OCI-LY3 (cell line): ENCODE results near the gene KCNK5.

Source experiments
- H2AFZ ChIP-seq: fragments of 200-600, 300-600 bp; shearing (Covaris generic); 2 replicates; pipeline ENCODE4 v1.6.0; 2014; ENCODE audit warnings: antibody characterized with exemption, low read depth, low read length
- H3K27ac ChIP-seq: fragments of 200-600, 300-600 bp; sonication (generic); 2 replicates; pipeline ENCODE4 v1.5.1; 2014; ENCODE audit warnings: mild to moderate bottlenecking, low read length, moderate library complexity, mixed read lengths
- H3K27me3 ChIP-seq: fragments of 200-600, 300-600 bp; sonication (generic); 2 replicates; pipeline ENCODE4 v1.6.1; 2014; ENCODE audit warnings: low read depth, low read length, mixed read lengths
- H3K36me3 ChIP-seq: fragments of 200-600, 300-600 bp; sonication (generic); replicated peaks from 2 replicates; pipeline ENCODE3; 2014; ENCODE audit warnings: low read depth, low read length, mixed read lengths
- H3K4me1 ChIP-seq: fragments of 300-600, 200-600 bp; sonication (generic); 2 replicates; pipeline ENCODE4 v1.6.1; 2014; ENCODE audit warnings: low read length, mixed read lengths
- H3K4me2 ChIP-seq: fragments of 200-600, 300-600 bp; sonication (generic); 2 replicates; pipeline ENCODE4 v1.6.1; 2014; ENCODE audit warnings: low read length, mixed read lengths
- H3K4me3 ChIP-seq: fragments of 300-600, 200-600 bp; sonication (generic); 2 replicates; pipeline ENCODE4 v1.5.1; 2014; ENCODE audit warnings: antibody characterized with exemption, mild to moderate bottlenecking, low read length, moderate library complexity
- H3K79me2 ChIP-seq: fragments of 300-600, 200-600 bp; shearing (Covaris generic); 2 replicates; pipeline ENCODE4 v1.6.1; 2014; ENCODE audit warnings: mild to moderate bottlenecking, low read length, mixed read lengths
- H3K9ac ChIP-seq: fragments of 300-600, 200-600 bp; shearing (Covaris generic); 2 replicates; pipeline ENCODE4 v1.6.0; 2014; ENCODE audit warnings: mild to moderate bottlenecking, low read length, moderate library complexity
- H3K9me3 ChIP-seq: fragments of 200-600, 300-600 bp; shearing (Covaris generic); 2 replicates; pipeline ENCODE4 v1.6.1; 2014; ENCODE audit warnings: low read length, mixed read lengths; ENCODE audit not compliant: insufficient read depth
- H4K20me1 ChIP-seq: fragments of 200-600, 300-600 bp; sonication (generic); 2 replicates; pipeline ENCODE4 v1.6.1; 2016; ENCODE audit warnings: low read length, mixed read lengths; ENCODE audit not compliant: insufficient read depth
- EZH2phosphoT487 ChIP-seq: fragments of 200-600 bp; shearing (Covaris generic); IDR thresholded peaks from 2 replicates; pipeline ENCODE4 v1.6.1; 2018; ENCODE audit warnings: antibody characterized with exemption, mixed run types, low read depth
- TF ChIP-seq, protein P1 (sequence below): fragments of 200-600, 300-600 bp; sonication (generic); IDR thresholded peaks from 2 replicates; pipeline ENCODE4 v1.5.1; 2014; ENCODE audit warnings: antibody characterized with exemption, low read length, low read depth

Gene KCNK5

DNA sequence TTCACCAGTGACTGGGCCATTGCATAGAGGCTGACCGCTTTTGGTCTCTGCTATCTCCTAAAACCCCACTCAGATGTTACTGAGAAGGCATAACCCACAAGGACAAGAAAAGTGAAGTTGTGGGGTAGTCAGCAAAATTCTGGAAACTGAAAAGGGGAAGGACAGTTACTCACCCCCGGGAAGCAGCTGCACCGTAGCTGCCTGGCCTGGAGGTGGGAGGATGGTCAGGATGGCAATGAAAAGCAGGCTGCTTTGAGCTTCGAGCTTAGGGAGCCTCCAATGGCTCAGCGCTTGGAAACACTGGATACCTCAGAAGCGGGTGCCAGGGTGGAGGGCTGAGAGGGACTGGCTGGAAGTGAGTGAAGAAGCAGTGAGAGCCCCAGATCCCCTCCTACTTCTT is 56.0 kb downstream of the KCNK5 start:
- no peaks in the 10 kb centered on the region for H3K79me2 ChIP-seq
- peaks cover 12% of the 10 kb centered on the region for H3K27me3 ChIP-seq
- no peak overlapping the region for H3K9ac ChIP-seq
- H3K4me1 ChIP-seq: peaks cover 15% of the 10 kb centered on the region
- H3K4me2 ChIP-seq: peak overlapping the region; percentile 29
- H3K36me3 ChIP-seq: no peaks in the 10 kb centered on the region
- no peak overlapping the region for H3K27ac ChIP-seq
- TF ChIP-seq, protein P1, sequence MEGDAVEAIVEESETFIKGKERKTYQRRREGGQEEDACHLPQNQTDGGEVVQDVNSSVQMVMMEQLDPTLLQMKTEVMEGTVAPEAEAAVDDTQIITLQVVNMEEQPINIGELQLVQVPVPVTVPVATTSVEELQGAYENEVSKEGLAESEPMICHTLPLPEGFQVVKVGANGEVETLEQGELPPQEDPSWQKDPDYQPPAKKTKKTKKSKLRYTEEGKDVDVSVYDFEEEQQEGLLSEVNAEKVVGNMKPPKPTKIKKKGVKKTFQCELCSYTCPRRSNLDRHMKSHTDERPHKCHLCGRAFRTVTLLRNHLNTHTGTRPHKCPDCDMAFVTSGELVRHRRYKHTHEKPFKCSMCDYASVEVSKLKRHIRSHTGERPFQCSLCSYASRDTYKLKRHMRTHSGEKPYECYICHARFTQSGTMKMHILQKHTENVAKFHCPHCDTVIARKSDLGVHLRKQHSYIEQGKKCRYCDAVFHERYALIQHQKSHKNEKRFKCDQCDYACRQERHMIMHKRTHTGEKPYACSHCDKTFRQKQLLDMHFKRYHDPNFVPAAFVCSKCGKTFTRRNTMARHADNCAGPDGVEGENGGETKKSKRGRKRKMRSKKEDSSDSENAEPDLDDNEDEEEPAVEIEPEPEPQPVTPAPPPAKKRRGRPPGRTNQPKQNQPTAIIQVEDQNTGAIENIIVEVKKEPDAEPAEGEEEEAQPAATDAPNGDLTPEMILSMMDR: no peak
- no peak for TF ChIP-seq EZH2phosphoT487
- H2AFZ ChIP-seq: no peak overlapping the region
- H3K4me3 ChIP-seq: no peak overlapping the region
- H3K9me3 ChIP-seq: peaks cover 10% of the 10 kb centered on the region; the same call in 1 of the 2 replicates
- no peaks in the 10 kb centered on the region for H4K20me1 ChIP-seq

DNA sequence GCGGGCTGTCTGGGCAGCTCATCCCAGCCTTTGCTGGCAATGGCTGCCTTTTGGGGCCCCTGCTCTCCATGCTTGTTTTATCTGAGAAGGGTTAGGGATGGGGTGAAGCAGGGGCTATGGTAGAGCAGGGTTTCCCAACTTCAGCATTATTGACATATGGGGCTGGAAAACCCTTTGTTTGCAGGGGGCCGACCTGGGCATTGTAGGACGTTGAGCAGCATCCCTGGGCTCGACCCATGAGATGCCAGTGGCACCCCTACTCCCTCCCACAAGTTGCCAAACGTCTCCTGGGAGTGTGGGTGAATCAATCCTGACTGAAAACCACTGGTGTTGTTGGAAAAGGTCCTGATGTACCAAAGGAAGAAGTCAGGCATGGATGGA is 56.9 kb downstream of the KCNK5 start:
- peaks cover 15% of the 10 kb centered on the region for H3K4me1 ChIP-seq
- TF ChIP-seq, protein P1: no peak
- TF ChIP-seq EZH2phosphoT487: no peak
- peaks cover 7% of the 10 kb centered on the region; the same call in 1 of the 2 replicates for H3K9me3 ChIP-seq
- no peaks in the 10 kb centered on the region for H3K79me2 ChIP-seq
- H3K4me3 ChIP-seq: no peak overlapping the region
- no peak overlapping the region for H3K27ac ChIP-seq
- H2AFZ ChIP-seq: no peak overlapping the region
- no peaks in the 10 kb centered on the region for H3K36me3 ChIP-seq
- H3K4me2 ChIP-seq: peak overlapping the region; percentile 29; the same call in 1 of the 2 replicates
- no peak overlapping the region for H3K9ac ChIP-seq
- H3K27me3 ChIP-seq: peaks cover 20% of the 10 kb centered on the region
- H4K20me1 ChIP-seq: no peaks in the 10 kb centered on the region

DNA sequence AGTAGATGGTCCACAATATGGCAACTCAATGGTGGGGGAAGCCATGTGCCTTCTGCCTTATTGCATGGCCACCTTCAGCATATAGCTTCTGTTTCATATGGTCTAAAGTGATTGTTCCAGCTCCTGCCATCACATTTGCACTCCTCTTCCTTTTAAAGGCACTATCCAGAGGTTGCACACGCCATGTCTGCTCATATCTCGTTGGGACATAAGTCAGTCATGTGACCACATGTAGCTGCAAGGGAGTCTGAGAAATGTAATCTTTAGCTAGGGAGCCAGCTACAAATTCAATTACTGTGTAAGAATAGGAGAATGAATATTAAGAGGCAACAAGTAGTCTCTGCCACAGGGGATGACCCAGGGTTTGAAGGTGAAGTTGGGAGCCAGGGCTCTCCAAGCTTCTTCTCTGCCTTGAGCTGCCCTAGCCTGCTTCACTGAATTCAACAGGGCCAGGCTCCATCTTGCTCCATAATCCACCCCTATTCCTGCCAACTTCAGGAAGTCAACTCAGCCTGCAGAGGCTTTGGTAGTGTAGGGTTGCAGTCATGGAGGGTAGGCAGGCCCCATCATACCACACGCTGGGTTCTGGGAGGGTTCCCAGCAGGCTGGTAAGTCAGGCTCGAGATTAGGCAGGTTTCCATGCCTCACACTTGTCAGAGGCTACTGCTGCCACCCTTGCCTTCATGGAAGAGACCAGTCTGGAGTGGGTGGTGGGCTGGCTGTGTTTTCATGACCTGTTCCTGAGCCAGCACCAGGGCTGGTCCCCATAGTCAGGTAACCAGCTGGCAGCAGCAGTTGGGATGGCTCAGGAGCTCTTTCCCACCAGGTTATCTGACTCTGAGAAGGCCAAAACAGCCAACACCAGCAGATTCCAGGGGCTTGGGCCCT is 57.5 kb downstream of the KCNK5 start:
- H4K20me1 ChIP-seq: no peaks in the 10 kb centered on the region
- no peak overlapping the region for H2AFZ ChIP-seq
- no peaks in the 10 kb centered on the region for H3K36me3 ChIP-seq
- H3K9ac ChIP-seq: no peak overlapping the region
- no peak overlapping the region for H3K4me2 ChIP-seq
- H3K4me1 ChIP-seq: peaks cover 16% of the 10 kb centered on the region
- peaks cover under 1% of the 10 kb centered on the region; the same call in 1 of the 2 replicates for H3K9me3 ChIP-seq
- H3K4me3 ChIP-seq: no peak overlapping the region
- no peak overlapping the region for H3K27ac ChIP-seq
- no peak for TF ChIP-seq EZH2phosphoT487
- TF ChIP-seq, protein P1: no peak
- no peaks in the 10 kb centered on the region for H3K79me2 ChIP-seq
- H3K27me3 ChIP-seq: peaks cover 23% of the 10 kb centered on the region

DNA sequence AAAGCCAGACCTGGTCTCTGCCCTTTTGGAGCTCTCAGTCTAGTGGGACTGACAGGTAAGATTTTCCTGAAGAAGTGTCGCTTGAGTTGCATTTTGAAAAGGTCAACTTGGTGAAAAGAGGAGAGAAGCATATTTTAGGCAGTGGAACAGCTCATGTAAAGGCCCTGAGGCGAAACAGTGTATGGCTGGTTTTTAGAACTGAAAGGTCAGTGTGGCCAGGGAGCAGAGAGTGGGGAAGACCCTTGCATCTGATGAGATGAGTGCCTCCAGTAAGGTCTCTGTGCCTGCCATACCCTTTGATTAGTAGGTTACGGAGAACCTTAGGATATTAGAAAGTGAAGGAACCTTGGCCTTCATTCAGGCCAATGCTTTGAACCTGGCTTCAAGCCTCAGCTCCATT is 58.4 kb downstream of the KCNK5 start:
- no peak overlapping the region for H3K4me3 ChIP-seq
- no peaks in the 10 kb centered on the region for H4K20me1 ChIP-seq
- no peak overlapping the region for H2AFZ ChIP-seq
- peaks cover 19% of the 10 kb centered on the region for H3K4me1 ChIP-seq
- no peaks in the 10 kb centered on the region for H3K36me3 ChIP-seq
- no peak overlapping the region for H3K27ac ChIP-seq
- no peak for TF ChIP-seq EZH2phosphoT487
- TF ChIP-seq, protein P1: no peak
- H3K27me3 ChIP-seq: peaks cover 24% of the 10 kb centered on the region
- no peak overlapping the region for H3K9ac ChIP-seq
- H3K79me2 ChIP-seq: no peaks in the 10 kb centered on the region
- no peaks in the 10 kb centered on the region for H3K9me3 ChIP-seq
- H3K4me2 ChIP-seq: no peak overlapping the region
